ENCODE results near the gene NMB. TPM values are rescaled to one million over a fixed set of nuclear protein-coding genes. Genes with fewer than 3 reads are reported as not detected.

NMB gene
- total RNA-seq, 1 donor from 2014 or later = 17.4 TPM

Other genes with a start within 250 kb of the NMB start
- gene ZSCAN2, start 57.2 kb downstream of the NMB start, total RNA-seq = 22.6 and 34.0 TPM in 2 replicates
- gene WDR73, start 3.9 kb downstream of the NMB start, total RNA-seq = 14.7 and 20.5 TPM in 2 replicates
- gene SEC11A, start 57.9 kb upstream of the NMB start, total RNA-seq = 192 and 236 TPM in 2 replicates
- 8.2 and 8.6 TPM in 2 replicates for gene ZNF592, start 90.4 kb upstream of the NMB start, total RNA-seq
- 24.7 and 30.8 TPM in 2 replicates for gene ALPK3, start 159.2 kb upstream of the NMB start, total RNA-seq
- not detected in 2 replicates for gene SLC28A1, start 226.5 kb upstream of the NMB start, total RNA-seq